Skin epidermis (tissue), 12 donors: ENCODE data around the gene SERPINB3.
"Not testable (repeated sequence)": the region's sequence is repeated elsewhere in the genome, so short reads cannot be mapped to it uniquely, and the experiment has no call there.

Experiments
- H3K27ac ChIP-seq, 21 experiments: fragments of 200-600 bp; sonication (generic) in 11 of 21; one replicate each; pipeline ENCODE4 v1.5.0; 2020; ENCODE audit warnings: mild to moderate bottlenecking in 3 of 21, inconsistent platforms in 2 of 21, moderate library complexity in 2 of 21
- H3K4me3 ChIP-seq, 7 experiments: fragments of 200-600 bp; sonication (generic) in 2 of 7; one replicate each; pipeline ENCODE4 v1.5.0; 2020; ENCODE audit warnings: inconsistent platforms in 2 of 7, mild to moderate bottlenecking in 2 of 7, moderate library complexity in 1 of 7

Gene SERPINB3

GRCh38 chr18:63650271-63650670 lies 11.4 kb downstream of the SERPINB3 start:
- not testable (repeated sequence) for H3K4me3 ChIP-seq, H3K27ac ChIP-seq

GRCh38 chr18:63648241-63648640 lies 13.5 kb downstream of the SERPINB3 start:
- H3K4me3 ChIP-seq, result no peak overlapping the region
- H3K27ac ChIP-seq, result no peak overlapping the region

GRCh38 chr18:63646936-63647335 lies 14.8 kb downstream of the SERPINB3 start:
- Histone ChIP-seq H3K4me3 (no peak overlapping the region), H3K27ac (no peak overlapping the region)

GRCh38 chr18:63644694-63645093 lies 17.0 kb downstream of the SERPINB3 start:
- not testable (repeated sequence) for H3K4me3 ChIP-seq, H3K27ac ChIP-seq

DNA sequence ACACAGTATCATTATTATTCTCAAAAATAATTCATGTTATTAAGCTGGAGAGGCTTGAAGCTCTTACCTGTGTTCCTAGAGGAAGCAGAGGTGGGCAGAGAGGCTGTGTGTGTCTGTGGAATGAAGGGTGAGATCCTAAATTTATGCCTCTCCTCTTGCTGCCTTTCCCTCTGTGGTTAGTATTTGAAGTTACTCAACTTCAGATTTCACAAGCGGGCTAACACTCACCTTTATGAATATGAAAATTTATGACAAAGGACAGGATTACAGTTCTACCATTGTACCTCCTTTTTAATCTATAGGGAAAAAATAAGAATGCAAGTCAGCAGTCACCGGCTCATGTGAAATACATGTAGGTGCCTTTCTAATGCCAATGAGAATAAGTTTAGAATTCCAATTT lies 17.6 kb downstream of the SERPINB3 start, which contains the start of gene SERPINB4:
Gene SERPINB4, minus strand, starts transcription at position 115 of the 400 bp plus-strand sequence. CDS start 679 bp downstream, outside the sequence.
- H3K27ac ChIP-seq, H3K4me3 ChIP-seq: not testable (repeated sequence)

- H3K4me3 ChIP-seq, H3K27ac ChIP-seq: not testable (repeated sequence)
Measured at GRCh38 chr18:63642668-63643356, 18.9 kb downstream of the SERPINB3 start.

DNA sequence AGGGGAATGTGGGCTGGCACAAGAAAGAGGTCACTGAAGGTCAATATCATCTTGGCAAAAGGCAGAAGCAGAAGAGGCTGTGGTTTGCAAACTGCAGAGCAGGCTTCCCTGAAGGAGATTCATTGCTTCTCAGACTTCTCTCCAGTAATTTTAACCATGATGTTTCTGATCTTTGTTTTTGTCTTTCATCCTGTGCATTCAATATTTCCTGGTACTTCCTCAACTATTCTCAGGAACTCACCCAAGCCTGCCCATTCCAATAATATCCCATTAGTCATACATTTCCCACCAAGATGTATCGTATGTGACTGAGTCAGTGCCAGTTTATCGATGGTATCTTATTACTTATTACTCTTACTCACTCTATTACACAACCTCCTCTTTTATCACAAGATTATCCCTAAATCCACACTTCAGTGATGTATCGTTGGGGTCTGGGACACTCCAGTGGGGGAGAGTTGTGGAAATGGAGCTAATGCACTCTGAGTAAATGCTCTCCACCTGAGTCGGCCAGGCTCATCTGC lies 20.5 kb downstream of the SERPINB3 start:
- not testable (repeated sequence) for H3K4me3 ChIP-seq, H3K27ac ChIP-seq

DNA sequence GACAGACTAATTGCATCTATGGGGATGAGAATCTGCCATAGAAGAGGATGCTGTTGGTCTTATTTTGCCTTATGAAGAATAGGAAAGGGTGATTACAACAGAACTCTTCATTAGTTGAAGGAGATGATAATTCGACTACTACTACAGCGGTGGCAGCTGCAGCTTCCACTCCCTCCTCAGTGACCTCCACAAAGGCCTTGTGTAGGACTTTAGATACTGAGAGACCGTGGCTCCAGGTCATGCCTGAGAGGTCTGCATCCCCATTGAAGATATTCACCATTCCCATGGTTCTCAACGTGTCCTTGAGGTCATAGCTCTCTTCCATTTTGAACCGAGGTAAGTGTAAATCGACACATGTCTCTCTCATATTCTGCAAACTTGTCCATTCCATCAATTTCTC lies 24.0 kb downstream of the SERPINB3 start:
- Histone ChIP-seq H3K4me3 (no peak overlapping the region), H3K27ac (no peak overlapping the region)

GRCh38 chr18:63627819-63628218 lies 33.9 kb downstream of the SERPINB3 start:
- H3K4me3 ChIP-seq, result no peak overlapping the region
- H3K27ac ChIP-seq, result no peak overlapping the region

DNA sequence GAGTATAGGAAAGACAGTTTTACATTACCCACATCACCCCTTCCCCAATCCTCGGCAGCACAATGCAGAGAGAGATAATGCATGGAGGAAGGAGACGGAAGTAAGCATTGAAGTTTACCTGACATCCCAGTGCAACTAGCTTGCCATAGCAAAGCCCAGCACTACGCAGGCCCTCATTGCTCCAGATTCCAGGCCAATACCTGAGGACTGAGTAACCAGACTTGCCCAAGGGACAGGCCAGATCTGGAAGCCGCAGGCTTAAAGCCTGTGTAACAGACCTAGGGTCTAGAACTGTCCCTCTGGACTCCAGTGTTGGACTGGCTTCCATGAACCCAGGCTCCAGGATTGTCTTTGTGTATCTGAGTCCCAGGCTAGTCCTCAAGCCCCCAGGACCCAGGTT lies 35.3 kb downstream of the SERPINB3 start:
- H3K4me3 ChIP-seq, result no peak overlapping the region
- no peak overlapping the region for H3K27ac ChIP-seq

GRCh38 chr18:63624863-63625262 lies 36.8 kb downstream of the SERPINB3 start:
- H3K27ac ChIP-seq, result no peak overlapping the region
- H3K4me3 ChIP-seq, result no peak overlapping the region

DNA sequence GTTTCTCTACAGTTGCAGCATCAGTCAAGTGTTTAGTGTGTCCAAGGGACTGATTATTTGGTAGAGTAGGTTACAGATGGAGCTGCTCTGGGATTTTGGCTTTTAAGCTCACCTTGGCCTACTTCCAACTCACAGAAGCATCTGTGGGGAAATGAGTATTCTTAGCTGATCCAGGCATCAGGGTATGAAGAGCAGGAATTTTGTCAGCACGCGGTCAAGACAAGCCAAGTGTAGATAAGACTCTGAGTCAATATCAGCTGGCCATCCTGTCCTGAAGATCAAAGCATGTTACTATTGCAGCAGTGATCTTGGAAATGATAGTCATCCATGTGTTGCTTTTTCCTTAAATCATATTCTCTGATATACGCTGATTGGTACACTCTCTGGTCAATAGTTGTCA lies 42.0 kb downstream of the SERPINB3 start:
- Histone ChIP-seq H3K27ac (no peak overlapping the region), H3K4me3 (no peak overlapping the region)

DNA sequence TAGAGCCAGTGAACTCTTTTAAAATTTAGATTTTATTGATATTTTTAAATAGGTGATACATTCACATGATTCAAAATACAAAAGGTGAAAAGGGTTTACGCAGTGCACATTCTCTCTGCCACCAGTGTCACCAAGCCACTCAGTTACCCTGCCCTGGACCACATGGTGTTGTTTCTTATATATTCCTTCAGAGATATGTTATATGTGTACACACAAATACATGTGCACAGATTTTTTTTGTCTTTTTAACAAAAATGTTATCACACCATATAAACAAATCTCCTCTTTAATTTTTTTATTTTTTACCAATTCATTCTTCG lies 43.8 kb downstream of the SERPINB3 start:
- no peak overlapping the region for H3K27ac ChIP-seq
- H3K4me3 ChIP-seq, result no peak overlapping the region

DNA sequence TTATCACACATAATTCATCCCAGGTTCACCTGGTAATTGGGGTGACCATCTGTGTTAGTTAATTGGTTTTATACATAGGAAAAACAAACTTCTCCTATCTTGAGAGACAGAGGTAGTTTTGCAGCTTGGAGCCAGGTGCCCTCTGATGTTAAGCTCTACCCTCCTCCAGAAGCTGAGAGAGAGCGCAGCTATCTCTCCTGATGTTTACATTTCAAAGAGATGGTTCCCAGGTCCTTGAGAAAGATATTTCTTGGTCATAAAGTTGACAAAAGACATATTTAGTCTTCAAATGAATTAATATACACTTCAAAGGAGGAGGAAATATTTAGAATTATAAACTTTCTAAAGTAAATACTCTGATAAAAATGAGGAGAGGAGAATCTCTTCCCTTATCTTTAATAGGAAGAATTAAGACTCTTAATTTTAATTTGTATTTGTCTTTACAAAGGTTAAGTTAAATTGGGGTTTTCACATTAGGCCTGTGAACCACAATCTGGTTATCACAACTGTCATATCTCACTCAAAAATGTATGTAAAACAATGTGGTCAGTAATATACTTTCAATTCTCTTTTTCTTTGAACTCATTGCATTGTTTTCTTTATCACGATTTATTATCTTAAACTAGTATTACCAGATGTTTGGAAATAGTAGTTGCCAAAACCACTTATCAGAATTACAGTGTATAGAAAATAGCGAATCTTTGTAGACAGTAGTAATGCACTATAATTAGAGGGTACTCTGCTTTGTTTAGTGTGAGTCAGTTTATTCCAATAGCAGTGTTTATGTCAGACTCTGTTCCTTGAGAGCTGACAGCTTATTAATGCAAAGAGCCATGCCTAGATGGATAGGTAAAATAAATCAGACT lies 44.4 kb downstream of the SERPINB3 start:
- Histone ChIP-seq H3K27ac (no peak overlapping the region), H3K4me3 (no peak overlapping the region)

- Histone ChIP-seq H3K27ac (no peak overlapping the region), H3K4me3 (no peak overlapping the region)
Measured at GRCh38 chr18:63613420-63613819, 48.3 kb downstream of the SERPINB3 start.

GRCh38 chr18:63606526-63606925 lies 55.2 kb downstream of the SERPINB3 start:
- H3K4me3 ChIP-seq, result no peak overlapping the region
- H3K27ac ChIP-seq, result no peak overlapping the region
